ENCODE data around the gene ATXN1. TPM values are rescaled to one million over a fixed set of nuclear protein-coding genes. Genes with fewer than 3 reads are reported as not detected.

Gene ATXN1
- total RNA-seq, 4 donors from 2014 or later, result 38.7 to 78.3 (median 62.6) TPM

DNA sequence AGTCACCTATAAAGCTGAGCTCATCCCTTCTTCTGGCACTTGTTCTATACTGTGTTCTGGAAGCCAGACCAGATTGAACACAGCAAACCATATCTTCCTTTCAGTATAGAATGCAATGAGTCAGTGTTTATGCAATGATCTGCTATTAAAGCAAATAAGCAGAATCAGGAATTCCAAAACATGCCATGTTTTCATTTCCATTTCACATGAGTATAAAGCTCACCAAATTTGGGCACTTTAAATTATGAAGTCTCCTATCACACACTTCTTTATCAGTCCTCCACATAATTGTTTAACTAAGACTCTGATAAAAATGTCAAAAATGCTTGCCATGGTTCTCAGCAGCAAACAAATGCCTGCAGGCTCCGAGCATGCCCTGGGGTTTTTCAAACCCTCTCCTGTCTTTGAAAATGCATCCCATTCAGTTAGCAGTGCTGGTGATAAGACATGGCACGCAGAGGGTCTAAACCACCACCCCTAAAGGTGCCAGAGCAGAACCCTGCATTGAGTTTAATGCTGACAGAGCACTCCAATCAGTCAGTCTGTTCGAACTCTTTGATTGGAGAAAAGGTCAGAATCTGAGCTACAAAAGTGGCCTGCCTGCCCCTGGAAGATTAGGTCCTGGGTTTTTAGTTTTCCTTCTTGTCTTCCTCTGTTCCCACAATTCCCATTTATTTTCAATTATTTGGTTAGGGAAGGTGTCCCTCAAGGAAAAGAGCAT is 288.8 kb downstream of the ATXN1 start:
- no peaks in the 10 kb centered on the region for H3K9me3 ChIP-seq
- H3K27me3 ChIP-seq, result no peaks in the 10 kb centered on the region
- TF ChIP-seq POLR2AphosphoS5 (IDR thresholded peaks at IDR 0.05) (no peak), EP300 (IDR thresholded peaks at IDR 0.05) (no peak), POLR2A (IDR thresholded peaks at IDR 0.05) (no peak)
- TF ChIP-seq, protein P1, sequence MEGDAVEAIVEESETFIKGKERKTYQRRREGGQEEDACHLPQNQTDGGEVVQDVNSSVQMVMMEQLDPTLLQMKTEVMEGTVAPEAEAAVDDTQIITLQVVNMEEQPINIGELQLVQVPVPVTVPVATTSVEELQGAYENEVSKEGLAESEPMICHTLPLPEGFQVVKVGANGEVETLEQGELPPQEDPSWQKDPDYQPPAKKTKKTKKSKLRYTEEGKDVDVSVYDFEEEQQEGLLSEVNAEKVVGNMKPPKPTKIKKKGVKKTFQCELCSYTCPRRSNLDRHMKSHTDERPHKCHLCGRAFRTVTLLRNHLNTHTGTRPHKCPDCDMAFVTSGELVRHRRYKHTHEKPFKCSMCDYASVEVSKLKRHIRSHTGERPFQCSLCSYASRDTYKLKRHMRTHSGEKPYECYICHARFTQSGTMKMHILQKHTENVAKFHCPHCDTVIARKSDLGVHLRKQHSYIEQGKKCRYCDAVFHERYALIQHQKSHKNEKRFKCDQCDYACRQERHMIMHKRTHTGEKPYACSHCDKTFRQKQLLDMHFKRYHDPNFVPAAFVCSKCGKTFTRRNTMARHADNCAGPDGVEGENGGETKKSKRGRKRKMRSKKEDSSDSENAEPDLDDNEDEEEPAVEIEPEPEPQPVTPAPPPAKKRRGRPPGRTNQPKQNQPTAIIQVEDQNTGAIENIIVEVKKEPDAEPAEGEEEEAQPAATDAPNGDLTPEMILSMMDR (IDR thresholded peaks at IDR 0.05), result no peak
- no peak overlapping the region for H3K4me3 ChIP-seq
- H3K27ac ChIP-seq, result no peak overlapping the region
- ATAC-seq, result no peak
- WGBS, 2 donors (ENCODE audit: low coverage in 1 of 2), result 59 to 77% methylated on average over 3 of the region's 3 CpGs
- H3K36me3 ChIP-seq, result peaks cover 0 to 3% of the 10 kb centered on the region in 2 donors
- H3K4me1 ChIP-seq, result peaks cover 0 to 20% (median 0%) of the 10 kb centered on the region in 3 donors

DNA sequence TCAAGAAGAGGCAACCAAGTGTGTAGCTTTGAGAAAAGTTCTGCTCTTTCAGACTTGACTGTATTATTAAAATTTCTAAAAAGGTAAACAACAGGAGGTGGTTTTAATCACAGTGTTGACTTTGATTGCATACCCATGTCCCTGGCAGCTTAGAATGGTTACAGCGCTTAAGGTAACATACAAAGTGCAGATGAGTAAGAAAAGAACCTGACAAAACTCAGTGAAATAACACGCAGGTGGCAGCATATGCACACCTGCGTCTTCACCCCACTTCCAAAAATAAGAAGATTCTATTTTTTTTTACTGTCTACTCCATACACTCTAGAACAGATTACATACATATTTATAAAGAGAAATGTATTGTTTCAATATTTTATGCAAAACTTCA is 289.4 kb downstream of the ATXN1 start:
- Histone ChIP-seq H3K4me1 (peaks cover 0 to 20% (median 0%) of the 10 kb centered on the region in 3 donors), H3K36me3 (peaks cover 0 to 3% of the 10 kb centered on the region in 2 donors), H3K9me3 (no peaks in the 10 kb centered on the region), H3K27ac (no peak overlapping the region), H3K27me3 (no peaks in the 10 kb centered on the region), H3K4me3 (no peak overlapping the region)
- WGBS, 2 donors (ENCODE audit: low coverage in 1 of 2), result 77 to 100% methylated on average over 3 of the region's 3 CpGs
- ATAC-seq, result no peak
- TF ChIP-seq EP300 (IDR thresholded peaks at IDR 0.05) (no peak), POLR2A (IDR thresholded peaks at IDR 0.05) (no peak), POLR2AphosphoS5 (IDR thresholded peaks at IDR 0.05) (no peak)
- TF ChIP-seq, protein P1 (IDR thresholded peaks at IDR 0.05), result no peak

DNA sequence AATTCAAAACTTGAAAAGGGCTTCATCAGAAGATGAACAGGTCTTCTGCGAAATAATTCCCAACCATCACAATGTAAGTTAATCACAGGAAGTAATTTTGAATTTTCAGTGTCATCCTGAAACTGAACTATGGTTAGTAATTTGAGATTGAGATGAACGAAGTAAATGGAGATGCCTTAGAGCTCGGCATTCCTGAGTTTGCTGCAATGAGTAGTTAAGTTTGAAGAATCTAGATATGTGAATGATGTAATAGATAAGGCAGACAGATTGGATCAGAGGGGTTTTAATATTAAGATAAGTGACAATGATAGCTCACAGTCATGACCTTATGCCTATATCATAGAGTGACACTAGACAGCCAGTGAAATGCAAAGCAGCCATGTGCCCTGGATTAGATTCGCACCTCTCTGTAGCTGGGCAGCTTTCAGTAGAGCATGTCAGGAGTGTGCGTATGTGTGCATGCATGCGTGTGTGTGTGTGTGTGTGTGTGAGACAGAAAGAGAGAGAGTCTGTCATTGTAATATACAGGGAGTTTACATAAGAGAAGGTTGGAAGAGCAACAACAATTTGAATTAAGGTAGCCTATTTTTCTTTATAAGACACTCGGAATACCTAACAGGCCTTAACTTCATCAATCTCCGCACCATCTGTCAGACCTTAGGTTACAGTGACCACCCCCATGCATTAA is 289.9 kb downstream of the ATXN1 start:
- TF ChIP-seq EP300 (IDR thresholded peaks at IDR 0.05), result no peak
- no peak for TF ChIP-seq POLR2AphosphoS5 (IDR thresholded peaks at IDR 0.05)
- TF ChIP-seq, protein P1 (IDR thresholded peaks at IDR 0.05), result no peak
- no peak for TF ChIP-seq POLR2A (IDR thresholded peaks at IDR 0.05)

DNA sequence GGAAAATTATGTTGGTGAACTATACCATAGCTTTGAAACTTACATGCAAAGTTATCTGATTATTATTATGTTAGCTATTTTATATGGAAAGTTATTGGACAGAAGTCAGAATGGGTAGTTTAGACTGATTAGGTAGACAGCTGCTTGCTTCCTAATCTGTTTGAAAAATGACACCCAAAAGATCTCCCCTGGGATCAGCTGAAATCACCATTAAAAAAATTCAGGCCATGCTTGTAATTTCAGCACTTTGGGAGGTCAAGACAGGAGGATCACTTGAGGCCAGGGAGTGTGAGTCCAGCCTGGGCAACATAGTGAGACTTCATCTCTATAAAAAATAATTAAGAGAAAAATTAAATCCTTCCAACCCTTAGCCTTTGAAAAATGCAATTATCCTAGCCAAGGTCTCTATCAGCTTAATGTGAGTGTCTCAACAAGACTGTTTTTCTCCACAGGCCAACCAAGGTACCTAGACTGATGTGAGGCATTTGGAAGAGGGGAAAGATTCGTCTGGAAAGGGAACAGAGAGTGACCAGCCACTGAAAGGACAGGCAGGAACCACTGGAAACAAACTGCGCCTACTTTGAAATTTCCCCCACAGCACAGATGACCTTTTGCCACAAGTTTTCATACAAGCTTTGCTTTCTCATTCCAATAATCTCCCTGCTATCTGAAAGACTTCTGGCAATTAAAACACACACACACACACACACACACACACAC is 290.6 kb downstream of the ATXN1 start:
- no peaks in the 10 kb centered on the region for H3K9me3 ChIP-seq
- H3K27me3 ChIP-seq, result no peaks in the 10 kb centered on the region
- H3K27ac ChIP-seq, result no peak overlapping the region
- 76% methylated on average over 2 of the region's 2 CpGs; no CpG with 5 or more reads in 1 of the 2 donors for WGBS, 2 donors (ENCODE audit: low coverage in 1 of 2)
- TF ChIP-seq, protein P1 (IDR thresholded peaks at IDR 0.05), result no peak
- peaks cover 0 to 20% (median 0%) of the 10 kb centered on the region in 3 donors for H3K4me1 ChIP-seq
- no peak for ATAC-seq
- peaks cover 0 to 3% of the 10 kb centered on the region in 2 donors for H3K36me3 ChIP-seq
- no peak overlapping the region for H3K4me3 ChIP-seq

More for the DNA sequence above, 289.9 kb downstream of the ATXN1 start:
- H3K27me3 ChIP-seq, result no peaks in the 10 kb centered on the region
- H3K9me3 ChIP-seq, result no peaks in the 10 kb centered on the region
- 80 to 83% methylated on average over 5 to 8 of the region's 8 CpGs for WGBS, 2 donors (ENCODE audit: low coverage in 1 of 2)
- no peak overlapping the region for H3K4me3 ChIP-seq
- peaks cover 0 to 3% of the 10 kb centered on the region in 2 donors for H3K36me3 ChIP-seq
- no peak overlapping the region for H3K27ac ChIP-seq
- no peak for ATAC-seq
- peaks cover 0 to 20% (median 0%) of the 10 kb centered on the region in 3 donors for H3K4me1 ChIP-seq

All from gastroesophageal sphincter (tissue), 4 donors.